Left lung (tissue), 10 donors: ENCODE results near the gene SMAD5. TPM values are rescaled to one million over a fixed set of nuclear protein-coding genes. Genes with fewer than 3 reads are reported as not detected.

ENCODE experiments used
- ATAC-seq: fragments of 200-7000 bp; cut with Tn5 transposase; one replicate; pipeline ENCODE4 v1.9.1; 2020; ENCODE audit warnings: moderate library complexity
- DNase-seq, 4 donors: peaks; one replicate each; pipeline ENCODE4 v3.0.0-alpha.2; 2013 to 2020
- H3K27ac ChIP-seq, 2 donors: fragments of 200-600 bp; sonication (generic) in 1 of 2; one replicate each; pipeline versions ENCODE4 v1.5.0 to v1.8.0; 2020 to 2021
- H3K27me3 ChIP-seq, 2 donors: fragments of 200-600 bp; sonication (generic) in 1 of 2; one replicate each; pipeline versions ENCODE4 v1.5.0 to v1.8.0; 2020 to 2021
- H3K36me3 ChIP-seq, 2 donors: fragments of 200-600 bp; sonication (generic) in 1 of 2; one replicate each; pipeline versions ENCODE4 v1.5.0 to v1.8.0; 2020 to 2021
- H3K4me1 ChIP-seq, 2 donors: fragments of 200-600 bp; one replicate each; pipeline ENCODE4 v1.8.0; 2021
- H3K4me3 ChIP-seq, 2 donors: fragments of 200-600 bp; sonication (generic) in 1 of 2; one replicate each; pipeline versions ENCODE4 v1.5.0 to v1.8.0; 2020 to 2021; ENCODE audit warnings: mild to moderate bottlenecking in 1 of 2
- H3K9me3 ChIP-seq, 2 donors: fragments of 200-600 bp; sonication (generic) in 1 of 2; one replicate each; pipeline versions ENCODE4 v1.5.0 to v1.8.0; 2020 to 2021
- intact Hi-C, 2 donors: fragments of 100-400 bp; cut with DNase I; formaldehyde crosslinking; loops; one replicate each; pipeline versions ENCODE4 v1.11.2 to v1.14.2; 2022
- polyA plus RNA-seq, 6 donors: library from polyadenylated mRNA; unstranded; fragments of 120-200 nt; gene quantifications; one replicate each; pipeline ENCODE4 v1.2.1, GENCODE V29; 2013; ENCODE audit not compliant: insufficient read length in 6 of 6
- total RNA-seq, 2 donors: library from RNA; stranded (reverse); fragmentation: NEBNext Ultra II Directional; extraction: Animal tissue kit (Norgen Biotek cat#: 25700); gene quantifications; one replicate each; pipeline ENCODE4 v1.2.1, GENCODE V29; 2021
- TF ChIP-seq, protein P1 (sequence below), 2 donors: fragments of 200-600 bp; sonication (generic) in 1 of 2; IDR thresholded peaks; one replicate each; pipeline versions ENCODE4 v1.5.0 to v1.8.0; 2021; ENCODE audit warnings: antibody characterized with exemption in 2 of 2
- donor health status: DM: no; HTN: yes; CAD: no.
- donor health status: DM: no; HTN: no; CAD: no.

The SMAD5 gene
- total and polyA plus RNA-seq, 8 donors, result 54.7 to 83.5 (median 73.6) TPM

DNA sequence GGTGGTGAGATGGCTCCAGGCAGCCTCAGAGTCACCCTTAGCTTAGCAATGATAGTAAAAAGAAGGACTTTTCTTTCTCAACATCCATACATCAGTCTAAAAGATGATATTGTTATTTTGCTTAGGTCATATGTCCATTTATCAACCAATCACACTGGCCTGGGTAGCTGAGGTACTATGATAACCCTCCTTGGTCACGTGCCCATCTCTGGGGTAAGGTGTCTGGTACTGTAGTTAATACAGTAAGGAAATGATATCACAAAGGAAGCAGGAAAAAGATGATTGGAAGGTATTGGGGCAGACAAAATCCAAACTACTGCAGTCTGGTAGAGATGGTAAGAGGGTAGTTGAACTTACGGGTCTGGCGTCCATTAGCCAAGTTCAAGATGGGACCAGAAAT, 5.1 kb upstream of the SMAD5 start:
- Histone ChIP-seq H3K4me1 (peaks cover 4 to 5% of the 10 kb centered on the region in 2 donors), H3K4me3 (no peak overlapping the region), H3K9me3 (no peaks in the 10 kb centered on the region), H3K27me3 (peaks cover 0 to 3% of the 10 kb centered on the region in 2 donors), H3K27ac (no peak overlapping the region), H3K36me3 (no peaks in the 10 kb centered on the region)
- TF ChIP-seq, protein P1, sequence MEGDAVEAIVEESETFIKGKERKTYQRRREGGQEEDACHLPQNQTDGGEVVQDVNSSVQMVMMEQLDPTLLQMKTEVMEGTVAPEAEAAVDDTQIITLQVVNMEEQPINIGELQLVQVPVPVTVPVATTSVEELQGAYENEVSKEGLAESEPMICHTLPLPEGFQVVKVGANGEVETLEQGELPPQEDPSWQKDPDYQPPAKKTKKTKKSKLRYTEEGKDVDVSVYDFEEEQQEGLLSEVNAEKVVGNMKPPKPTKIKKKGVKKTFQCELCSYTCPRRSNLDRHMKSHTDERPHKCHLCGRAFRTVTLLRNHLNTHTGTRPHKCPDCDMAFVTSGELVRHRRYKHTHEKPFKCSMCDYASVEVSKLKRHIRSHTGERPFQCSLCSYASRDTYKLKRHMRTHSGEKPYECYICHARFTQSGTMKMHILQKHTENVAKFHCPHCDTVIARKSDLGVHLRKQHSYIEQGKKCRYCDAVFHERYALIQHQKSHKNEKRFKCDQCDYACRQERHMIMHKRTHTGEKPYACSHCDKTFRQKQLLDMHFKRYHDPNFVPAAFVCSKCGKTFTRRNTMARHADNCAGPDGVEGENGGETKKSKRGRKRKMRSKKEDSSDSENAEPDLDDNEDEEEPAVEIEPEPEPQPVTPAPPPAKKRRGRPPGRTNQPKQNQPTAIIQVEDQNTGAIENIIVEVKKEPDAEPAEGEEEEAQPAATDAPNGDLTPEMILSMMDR (IDR thresholded peaks at IDR 0.05), result no peak
- intact Hi-C loops, result no loop called here
- no peak for ATAC-seq
- DNase-seq, result no peak

DNA sequence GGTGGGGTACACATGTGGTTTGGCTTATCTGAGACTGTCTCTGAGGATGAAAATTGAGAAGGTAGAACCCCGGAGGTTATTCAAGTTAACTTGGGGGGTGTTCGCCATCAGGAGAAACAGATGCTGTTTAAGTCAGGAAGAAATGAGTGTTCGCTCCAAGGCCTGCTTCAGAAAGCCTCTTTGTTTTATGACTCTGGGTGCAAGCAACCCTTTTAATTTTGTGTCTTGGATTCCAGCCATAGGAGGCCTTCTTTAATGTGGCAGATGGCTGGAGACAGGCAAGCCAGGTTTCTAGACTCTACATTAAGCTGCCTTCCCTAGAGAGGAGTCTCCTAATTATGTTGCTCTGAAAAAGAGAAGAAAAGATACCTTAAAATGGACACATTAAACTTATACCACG, 4.2 kb upstream of the SMAD5 start:
- Histone ChIP-seq H3K27ac (no peak overlapping the region), H3K36me3 (no peaks in the 10 kb centered on the region), H3K9me3 (no peaks in the 10 kb centered on the region), H3K4me1 (peaks cover 4 to 6% of the 10 kb centered on the region in 2 donors), H3K27me3 (peaks cover 0 to 3% of the 10 kb centered on the region in 2 donors), H3K4me3 (no peak overlapping the region)
- intact Hi-C loops, result no loop called here
- ATAC-seq, result no peak
- TF ChIP-seq, protein P1 (IDR thresholded peaks at IDR 0.05), result no peak
- DNase-seq, result no peak

DNA sequence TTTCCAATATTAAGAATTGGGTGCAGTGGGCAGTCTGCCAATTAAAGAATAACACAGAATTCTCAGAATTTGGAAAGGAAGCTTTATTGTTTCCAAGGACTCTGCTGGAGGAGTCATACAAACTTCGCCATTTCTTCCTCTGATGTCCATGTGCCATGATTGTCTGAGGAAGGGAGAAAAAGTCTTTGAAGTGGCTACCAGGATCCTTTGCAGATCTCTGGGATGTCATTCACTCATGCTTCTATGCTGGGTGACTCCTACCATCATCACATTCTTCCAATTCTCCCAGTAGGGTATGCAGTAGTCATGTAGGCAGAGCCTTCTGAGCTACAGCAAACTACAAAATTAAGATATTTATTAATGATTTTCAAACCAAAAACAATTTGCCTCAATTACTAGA, 3.2 kb upstream of the SMAD5 start:
- no peak overlapping the region for H3K27ac ChIP-seq
- no peaks in the 10 kb centered on the region for H3K36me3 ChIP-seq
- H3K4me1 ChIP-seq, result peaks cover 9 to 15% of the 10 kb centered on the region in 2 donors
- no peak for ATAC-seq
- no peaks in the 10 kb centered on the region for H3K9me3 ChIP-seq
- TF ChIP-seq, protein P1 (IDR thresholded peaks at IDR 0.05), result no peak
- H3K4me3 ChIP-seq, result no peak overlapping the region
- no peak for DNase-seq
- intact Hi-C loops, result no loop called here
- peaks cover 0 to 3% of the 10 kb centered on the region in 2 donors for H3K27me3 ChIP-seq

DNA sequence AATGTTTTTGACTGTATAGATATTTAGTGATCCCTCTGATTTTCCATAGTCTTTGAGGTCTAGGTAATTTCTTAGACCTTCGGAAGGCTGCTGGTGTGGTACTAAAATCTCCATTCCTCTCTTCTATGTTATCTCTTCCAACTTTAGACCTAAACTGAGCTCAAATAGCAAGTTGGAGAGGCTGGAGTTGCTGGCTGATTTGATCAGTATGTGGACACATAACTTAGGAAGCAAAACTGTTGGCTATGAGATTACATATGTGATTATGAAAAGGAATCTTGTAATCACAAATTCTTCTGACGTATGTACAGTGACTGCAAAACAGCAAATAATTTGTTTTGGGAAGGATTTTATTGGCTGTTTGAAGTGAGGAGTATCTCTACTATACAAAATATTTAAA, 2.1 kb upstream of the SMAD5 start:
- no peak for DNase-seq
- H3K4me3 ChIP-seq, result no peak overlapping the region
- peaks cover 10 to 27% of the 10 kb centered on the region in 2 donors for H3K4me1 ChIP-seq
- intact Hi-C loops, result no loop called here
- no peak for ATAC-seq
- H3K27ac ChIP-seq, result no peak overlapping the region
- H3K36me3 ChIP-seq, result no peaks in the 10 kb centered on the region
- H3K27me3 ChIP-seq, result peaks cover 0 to 3% of the 10 kb centered on the region in 2 donors
- TF ChIP-seq, protein P1 (IDR thresholded peaks at IDR 0.05), result no peak
- H3K9me3 ChIP-seq, result no peaks in the 10 kb centered on the region

DNA sequence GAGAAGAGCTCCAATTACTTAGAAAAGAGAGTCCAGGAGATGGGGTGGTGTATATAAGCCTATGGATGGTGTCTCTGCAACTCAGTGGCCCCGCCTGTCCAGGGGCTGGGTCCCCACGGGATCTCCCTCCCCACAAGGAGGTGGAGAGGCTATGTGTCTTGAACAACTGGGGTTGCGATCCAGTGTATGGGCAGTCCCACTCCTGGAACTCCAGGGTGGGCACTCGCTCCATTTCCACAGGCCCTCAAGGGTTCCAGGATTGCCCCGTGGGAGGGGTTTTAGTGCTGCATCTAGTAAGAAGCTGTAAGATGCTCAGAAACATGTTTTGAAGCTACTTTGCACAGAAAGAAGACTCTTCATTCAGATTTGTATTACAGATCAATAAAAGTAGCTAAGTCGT, 558 bp upstream of the SMAD5 start:
- Histone ChIP-seq H3K36me3 (no peaks in the 10 kb centered on the region), H3K9me3 (no peaks in the 10 kb centered on the region), H3K27me3 (no peaks in the 10 kb centered on the region), H3K4me1 (peaks cover 10 to 40% of the 10 kb centered on the region in 2 donors), H3K4me3 (peak overlapping the region; percentile 89 to 90), H3K27ac (peak overlapping the region; percentile 95 to 97)
- TF ChIP-seq, protein P1 (IDR thresholded peaks at IDR 0.05), result no peak
- ATAC-seq (peak; percentile 2), DNase-seq (peak in 3 of 4 donors; percentile 22 to 51 (median 33))
- intact Hi-C loops, result no loop called here
